DMS53 treated with DMSO at 0.1 percent for 48 hours (cell line): ENCODE results near the gene WHRN.

Experiments used
- DNase-seq: peaks from one replicate; lab custom pipeline; 2025; ENCODE audit not compliant: unreplicated experiment; lab: John Stamatoyannopoulos, UW

Gene WHRN

GRCh38 chr9:114369216-114370130, 135.8 kb downstream of the WHRN start:
- no peak for DNase-seq

- DNase-seq = no peak
Measured at GRCh38 chr9:114367772-114368569, 137.3 kb downstream of the WHRN start.

GRCh38 chr9:114367366-114367765, 137.9 kb downstream of the WHRN start:
- DNase-seq = no peak

GRCh38 chr9:114366334-114367128, 138.7 kb downstream of the WHRN start:
- DNase-seq = no peak

DNA sequence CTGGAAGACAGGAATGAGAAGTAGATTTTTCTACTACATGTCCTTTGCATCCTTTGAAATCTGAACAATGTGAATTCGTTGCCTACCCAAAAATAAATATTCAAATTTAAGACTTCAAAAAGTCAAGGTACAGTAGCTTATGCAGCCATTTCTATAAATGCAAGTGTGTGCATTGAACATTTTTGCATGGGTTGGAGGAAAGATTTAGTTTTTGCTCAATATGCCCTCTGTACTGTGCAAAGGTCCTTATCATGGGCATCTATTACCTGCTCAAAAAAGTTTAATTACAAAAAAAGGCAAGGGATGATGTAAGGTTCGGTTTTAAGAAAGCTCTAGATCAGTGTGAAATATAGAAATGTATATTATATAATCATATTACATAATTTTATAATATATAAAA, 140.1 kb downstream of the WHRN start:
- no peak for DNase-seq

- no peak for DNase-seq
Measured at GRCh38 chr9:114364134-114365041, 140.9 kb downstream of the WHRN start.

DNA sequence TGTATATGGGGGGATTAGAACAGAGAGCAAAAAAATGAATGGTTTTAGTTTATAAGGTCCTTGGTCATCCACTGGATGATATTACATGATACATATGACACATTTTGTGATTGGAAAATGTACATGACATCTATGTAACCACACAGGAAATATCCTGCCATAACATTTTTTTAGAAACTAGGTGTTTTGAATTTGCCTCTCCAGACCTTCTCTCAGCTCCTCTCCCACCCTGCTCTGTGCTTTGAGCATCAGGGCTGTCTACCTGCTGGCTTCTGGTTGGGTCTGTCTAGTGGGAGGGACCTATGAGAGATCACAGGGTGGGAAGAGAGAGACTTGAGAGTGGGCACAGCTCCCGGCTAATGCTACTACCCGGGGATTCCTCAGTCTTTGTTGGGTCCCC, 141.8 kb downstream of the WHRN start:
- DNase-seq = no peak

DNA sequence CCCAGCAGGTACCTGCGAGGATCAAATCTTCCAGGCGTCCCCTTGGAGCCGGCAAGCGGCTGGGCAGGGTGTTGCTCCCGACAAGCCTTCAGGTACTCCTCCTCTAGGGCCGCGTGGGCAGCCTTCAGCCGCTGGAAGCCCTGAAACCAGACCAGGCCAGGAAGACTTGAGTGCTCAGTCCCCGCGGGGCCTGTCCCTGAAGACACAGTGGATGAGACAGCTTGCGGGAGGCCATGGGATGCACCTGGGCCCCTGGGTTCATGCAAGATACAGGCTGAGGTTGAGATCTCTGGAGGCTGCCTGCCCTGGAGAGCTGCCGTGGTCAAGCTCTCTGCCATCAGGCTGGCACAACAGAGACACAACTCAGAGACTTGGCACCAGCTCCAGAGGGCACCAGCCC, 142.9 kb downstream of the WHRN start:
- no peak for DNase-seq

- no peak for DNase-seq
Measured at GRCh38 chr9:114361542-114361941, 143.7 kb downstream of the WHRN start.

GRCh38 chr9:114359801-114360200, 145.5 kb downstream of the WHRN start:
- no peak for DNase-seq

DNA sequence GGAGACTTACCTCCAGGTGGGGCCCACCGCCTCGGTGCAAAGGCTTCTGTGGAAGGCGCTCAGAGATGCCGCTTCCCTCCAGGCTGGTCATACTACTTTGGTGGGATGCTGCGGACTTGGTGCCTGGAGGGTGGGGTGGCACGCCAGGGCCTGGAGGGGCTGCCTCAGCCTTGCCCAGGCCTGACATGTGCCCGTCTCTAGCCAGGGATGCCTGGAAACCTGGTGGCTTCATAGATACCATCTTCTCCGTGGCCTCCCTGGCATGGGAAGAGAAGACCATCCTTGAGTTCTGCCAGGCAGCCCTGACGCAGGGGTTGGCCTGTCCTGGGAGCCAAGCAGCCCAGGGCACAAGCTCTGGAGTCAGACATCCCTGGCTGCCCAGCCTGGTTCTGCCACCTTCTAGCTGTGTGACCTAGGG, 147.4 kb downstream of the WHRN start:
- no peak for DNase-seq

- no peak for DNase-seq
Measured at GRCh38 chr9:114357360-114357759, 147.9 kb downstream of the WHRN start.

DNA sequence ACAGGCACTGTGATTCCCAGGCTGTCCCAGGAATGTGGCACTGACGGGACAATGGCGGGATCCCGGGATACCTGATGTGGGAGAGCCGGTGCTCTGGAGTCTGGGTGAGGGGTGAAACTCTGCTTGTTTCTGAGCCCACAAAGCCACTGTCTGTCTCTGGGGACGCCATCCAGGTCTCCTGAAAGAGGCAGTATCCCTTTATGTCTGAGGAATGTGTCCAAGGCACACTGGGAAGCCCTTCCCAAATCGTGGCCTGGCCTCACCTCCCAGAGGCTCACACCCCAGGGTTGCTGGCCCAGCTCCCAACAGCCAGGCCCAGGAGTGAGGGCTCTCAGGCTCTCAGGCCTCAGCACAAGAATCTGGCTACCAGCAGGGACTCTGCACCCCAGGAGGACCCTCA, 148.5 kb downstream of the WHRN start:
- DNase-seq = no peak

GRCh38 chr9:114355821-114356220, 149.5 kb downstream of the WHRN start:
- DNase-seq = no peak
